ENCODE data around the gene NTRK2.

NTRK2 gene

GRCh38 chr9:84823421-84824271, 154.1 kb downstream of the NTRK2 start:
- no peak for DNase-seq

- DNase-seq: no peak
These were observed 157.8 kb downstream of the NTRK2 start for GRCh38 chr9:84827216-84827765.

GRCh38 chr9:84828046-84828445, 158.5 kb downstream of the NTRK2 start:
- DNase-seq: no peak

GRCh38 chr9:84829471-84829870, 159.9 kb downstream of the NTRK2 start:
- DNase-seq: no peak

- DNase-seq: no peak
These were observed 160.6 kb downstream of the NTRK2 start for GRCh38 chr9:84829997-84830696.

- DNase-seq: no peak
These were observed 161.8 kb downstream of the NTRK2 start for GRCh38 chr9:84831377-84831776.

- no peak for DNase-seq
These were observed 162.9 kb downstream of the NTRK2 start for GRCh38 chr9:84832453-84832852.

GRCh38 chr9:84834426-84834825, 164.9 kb downstream of the NTRK2 start:
- DNase-seq: no peak

GRCh38 chr9:84835745-84836144, 166.2 kb downstream of the NTRK2 start:
- no peak for DNase-seq

GRCh38 chr9:84838879-84839278, 169.3 kb downstream of the NTRK2 start:
- DNase-seq: no peak

- no peak for DNase-seq
These were observed 170.0 kb downstream of the NTRK2 start for GRCh38 chr9:84839541-84839940.

GRCh38 chr9:84841931-84842330, 172.4 kb downstream of the NTRK2 start:
- no peak for DNase-seq

- no peak for DNase-seq
These were observed 173.8 kb downstream of the NTRK2 start for GRCh38 chr9:84843175-84843824.

- DNase-seq: no peak
These were observed 176.7 kb downstream of the NTRK2 start for GRCh38 chr9:84845956-84846900.

GRCh38 chr9:84846906-84847305, 177.4 kb downstream of the NTRK2 start:
- DNase-seq: no peak

GRCh38 chr9:84849049-84849448, 179.5 kb downstream of the NTRK2 start:
- no peak for DNase-seq

- no peak for DNase-seq
These were observed 181.4 kb downstream of the NTRK2 start for GRCh38 chr9:84850830-84851392.

- no peak for DNase-seq
These were observed 182.5 kb downstream of the NTRK2 start for GRCh38 chr9:84851935-84852585.

GRCh38 chr9:84852617-84853301, 183.2 kb downstream of the NTRK2 start:
- DNase-seq: no peak

GRCh38 chr9:84856181-84856632, 186.7 kb downstream of the NTRK2 start:
- DNase-seq: no peak

- no peak for DNase-seq
These were observed 187.7 kb downstream of the NTRK2 start for GRCh38 chr9:84857211-84857610.

Data from activated CD8-positive, alpha-beta memory T cell treated with anti-CD3 and anti-CD28 coated beads, Interleukin-2, amount 50 U/mL, for 4 hours (primary cell).